ENCODE data around the gene KLHL29.

DNA sequence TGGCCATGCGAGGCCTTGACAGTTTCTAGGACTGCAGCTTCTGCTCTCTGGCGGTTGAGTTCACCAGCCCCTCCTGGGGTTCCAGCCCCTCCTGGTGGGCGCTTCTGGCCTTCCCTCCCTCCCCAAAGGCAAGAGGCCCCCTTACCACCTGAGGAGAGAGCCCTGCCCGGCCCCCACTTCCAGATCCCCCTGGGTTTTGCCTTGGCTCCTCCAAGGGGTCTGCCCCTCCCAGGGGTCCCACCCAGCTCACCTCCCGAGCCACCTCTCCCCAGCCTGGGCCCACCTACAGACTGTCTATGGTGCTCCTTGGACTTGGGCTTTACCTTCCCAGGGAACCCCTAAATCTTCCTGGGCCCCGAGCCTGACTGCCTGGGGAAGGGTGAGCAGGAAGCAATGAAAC, 277.5 kb downstream of the KLHL29 start:
- TF ChIP-seq POLR2AphosphoS5 (IDR thresholded peaks at IDR 0.05) (no peak), EP300 (conservative IDR thresholded peaks at IDR 0.05; ENCODE audit: poor library complexity, severe bottlenecking) (no peak), EZH2 (IDR thresholded peaks at IDR 0.05; ENCODE audit: borderline replicate concordance, insufficient read depth, low read length, poor library complexity, severe bottlenecking) (no peak), TAF1 (IDR thresholded peaks at IDR 0.05; ENCODE audit: low read depth) (no peak), RAD21 (conservative IDR thresholded peaks at IDR 0.05) (no peak), SMC3 (conservative IDR thresholded peaks at IDR 0.05; ENCODE audit: poor library complexity) (no peak)
- TF ChIP-seq, protein P1, sequence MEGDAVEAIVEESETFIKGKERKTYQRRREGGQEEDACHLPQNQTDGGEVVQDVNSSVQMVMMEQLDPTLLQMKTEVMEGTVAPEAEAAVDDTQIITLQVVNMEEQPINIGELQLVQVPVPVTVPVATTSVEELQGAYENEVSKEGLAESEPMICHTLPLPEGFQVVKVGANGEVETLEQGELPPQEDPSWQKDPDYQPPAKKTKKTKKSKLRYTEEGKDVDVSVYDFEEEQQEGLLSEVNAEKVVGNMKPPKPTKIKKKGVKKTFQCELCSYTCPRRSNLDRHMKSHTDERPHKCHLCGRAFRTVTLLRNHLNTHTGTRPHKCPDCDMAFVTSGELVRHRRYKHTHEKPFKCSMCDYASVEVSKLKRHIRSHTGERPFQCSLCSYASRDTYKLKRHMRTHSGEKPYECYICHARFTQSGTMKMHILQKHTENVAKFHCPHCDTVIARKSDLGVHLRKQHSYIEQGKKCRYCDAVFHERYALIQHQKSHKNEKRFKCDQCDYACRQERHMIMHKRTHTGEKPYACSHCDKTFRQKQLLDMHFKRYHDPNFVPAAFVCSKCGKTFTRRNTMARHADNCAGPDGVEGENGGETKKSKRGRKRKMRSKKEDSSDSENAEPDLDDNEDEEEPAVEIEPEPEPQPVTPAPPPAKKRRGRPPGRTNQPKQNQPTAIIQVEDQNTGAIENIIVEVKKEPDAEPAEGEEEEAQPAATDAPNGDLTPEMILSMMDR (IDR thresholded peaks at IDR 0.05; ENCODE audit: poor library complexity, severe bottlenecking): no peak
- TF ChIP-seq, protein P2, sequence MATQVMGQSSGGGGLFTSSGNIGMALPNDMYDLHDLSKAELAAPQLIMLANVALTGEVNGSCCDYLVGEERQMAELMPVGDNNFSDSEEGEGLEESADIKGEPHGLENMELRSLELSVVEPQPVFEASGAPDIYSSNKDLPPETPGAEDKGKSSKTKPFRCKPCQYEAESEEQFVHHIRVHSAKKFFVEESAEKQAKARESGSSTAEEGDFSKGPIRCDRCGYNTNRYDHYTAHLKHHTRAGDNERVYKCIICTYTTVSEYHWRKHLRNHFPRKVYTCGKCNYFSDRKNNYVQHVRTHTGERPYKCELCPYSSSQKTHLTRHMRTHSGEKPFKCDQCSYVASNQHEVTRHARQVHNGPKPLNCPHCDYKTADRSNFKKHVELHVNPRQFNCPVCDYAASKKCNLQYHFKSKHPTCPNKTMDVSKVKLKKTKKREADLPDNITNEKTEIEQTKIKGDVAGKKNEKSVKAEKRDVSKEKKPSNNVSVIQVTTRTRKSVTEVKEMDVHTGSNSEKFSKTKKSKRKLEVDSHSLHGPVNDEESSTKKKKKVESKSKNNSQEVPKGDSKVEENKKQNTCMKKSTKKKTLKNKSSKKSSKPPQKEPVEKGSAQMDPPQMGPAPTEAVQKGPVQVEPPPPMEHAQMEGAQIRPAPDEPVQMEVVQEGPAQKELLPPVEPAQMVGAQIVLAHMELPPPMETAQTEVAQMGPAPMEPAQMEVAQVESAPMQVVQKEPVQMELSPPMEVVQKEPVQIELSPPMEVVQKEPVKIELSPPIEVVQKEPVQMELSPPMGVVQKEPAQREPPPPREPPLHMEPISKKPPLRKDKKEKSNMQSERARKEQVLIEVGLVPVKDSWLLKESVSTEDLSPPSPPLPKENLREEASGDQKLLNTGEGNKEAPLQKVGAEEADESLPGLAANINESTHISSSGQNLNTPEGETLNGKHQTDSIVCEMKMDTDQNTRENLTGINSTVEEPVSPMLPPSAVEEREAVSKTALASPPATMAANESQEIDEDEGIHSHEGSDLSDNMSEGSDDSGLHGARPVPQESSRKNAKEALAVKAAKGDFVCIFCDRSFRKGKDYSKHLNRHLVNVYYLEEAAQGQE (IDR thresholded peaks at IDR 0.05; ENCODE audit: borderline replicate concordance): no peak
